HepG2 (cell line): ENCODE measurements around the gene NKAIN2. TPM values are rescaled to one million over a fixed set of nuclear protein-coding genes. Genes with fewer than 3 reads are reported as not detected.

ENCODE experiments used
- BORCS8-MEF2B ChIP-seq: sonication (generic); formaldehyde crosslinking; IDR thresholded peaks from 2 replicates; pipeline ENCODE4 v1.8.0; 2022; ENCODE audit warnings: mild to moderate bottlenecking, missing genetic modification reagents
- IRX3 ChIP-seq: sonication (generic); formaldehyde crosslinking; IDR thresholded peaks from 2 replicates; pipeline ENCODE4 v1.8.1; 2023; ENCODE audit warnings: mild to moderate bottlenecking, low read depth, missing genetic modification reagents, borderline replicate concordance
- MED1 ChIP-seq: sonication (generic); formaldehyde crosslinking; IDR thresholded peaks from 2 replicates; pipeline ENCODE4 v1.4.0; 2020; ENCODE audit warnings: missing genetic modification reagents
- NCOA5 ChIP-seq: sonication (generic); formaldehyde crosslinking; IDR thresholded peaks from 2 replicates; pipeline ENCODE4 v1.4.0; 2020; ENCODE audit warnings: missing genetic modification reagents
- ONECUT2 ChIP-seq: sonication (generic); formaldehyde crosslinking; IDR thresholded peaks from 2 replicates; pipeline ENCODE4 v1.4.0; 2020; ENCODE audit warnings: missing genetic modification reagents
- YEATS4 ChIP-seq: sonication (generic); formaldehyde crosslinking; IDR thresholded peaks from 2 replicates; pipeline ENCODE4 v1.4.0; 2020; ENCODE audit warnings: missing genetic modification reagents, borderline replicate concordance
- ZKSCAN5 ChIP-seq: sonication (generic); formaldehyde crosslinking; IDR thresholded peaks from 2 replicates; pipeline ENCODE4 v1.5.1; 2020; ENCODE audit warnings: mild to moderate bottlenecking, missing genetic modification reagents
- ZNF17 ChIP-seq: sonication (generic); formaldehyde crosslinking; IDR thresholded peaks from 2 replicates; pipeline ENCODE4 v1.5.0; 2020; ENCODE audit warnings: mild to moderate bottlenecking, missing genetic modification reagents
- ZNF207 ChIP-seq: fragments of 450-650 bp; IDR thresholded peaks from 2 replicates; pipeline ENCODE4 v1.6.1; 2016; ENCODE audit warnings: antibody characterized with exemption, borderline replicate concordance
- ZNF251 ChIP-seq: sonication (generic); formaldehyde crosslinking; IDR thresholded peaks from 2 replicates; pipeline ENCODE4 v1.9.0; 2021; ENCODE audit warnings: mild to moderate bottlenecking, missing genetic modification reagents
- ZNF292 ChIP-seq: sonication (generic); formaldehyde crosslinking; IDR thresholded peaks from 2 replicates; pipeline ENCODE4 v1.8.1; 2022; ENCODE audit warnings: mild to moderate bottlenecking, low read depth, missing genetic modification reagents, borderline replicate concordance
- ZNF547 ChIP-seq: sonication (generic); formaldehyde crosslinking; IDR thresholded peaks from 2 replicates; pipeline ENCODE4 v1.5.1; 2020; ENCODE audit warnings: mild to moderate bottlenecking, missing genetic modification reagents
- ZNF589 ChIP-seq: sonication (generic); formaldehyde crosslinking; conservative IDR thresholded peaks from 2 replicates; pipeline ENCODE4 v1.8.0; 2022; ENCODE audit warnings: mild to moderate bottlenecking, moderate library complexity, missing genetic modification reagents
- polyA plus RNA-seq, 8 experiments: library from polyadenylated mRNA; depleted of rRNA in 3 of 8; stranded (reverse) in 7 of 8; unstranded in 1 of 8; fragments of >200 nt; fragmentation: Illumina TruSeq in 4 of 8; extraction: Trizol in 4 of 8; gene quantifications; 2 replicates each; pipeline versions ENCODE4 v1.2.1 to v1.2.3, GENCODE V29; 2011 to 2016; ENCODE audit warnings: low read depth in 4 of 8, missing spikeins in 1 of 8, mixed read lengths in 1 of 8; ENCODE audit not compliant: insufficient read depth in 1 of 8
- total RNA-seq, 5 experiments: library from RNA; depleted of rRNA; stranded (reverse); fragments of >200 nt; fragmentation: Illumina TruSeq; extraction: Trizol; gene quantifications; 2 replicates each; pipeline ENCODE4 v1.2.3, GENCODE V29; 2016; ENCODE audit warnings: low read depth in 1 of 5
- TF ChIP-seq, protein P1 (sequence below), 2 experiments: sonication (generic) in 1 of 2; formaldehyde crosslinking in 1 of 2; IDR thresholded peaks; 2 replicates each; pipeline versions ENCODE4 v1.5.1 to v1.6.1; 2011 to 2020; ENCODE audit warnings: borderline replicate concordance in 1 of 2, low read depth in 1 of 2, low read length in 1 of 2, mild to moderate bottlenecking in 1 of 2, missing genetic modification reagents in 1 of 2, moderate library complexity in 1 of 2
- TF ChIP-seq, protein P2 (sequence below): sonication (generic); formaldehyde crosslinking; IDR thresholded peaks from 2 replicates; pipeline ENCODE4 v1.4.0; 2020; ENCODE audit warnings: mild to moderate bottlenecking, missing genetic modification reagents
- TF ChIP-seq, protein P3 (sequence below): sonication (generic); formaldehyde crosslinking; IDR thresholded peaks from 2 replicates; pipeline ENCODE4 v1.9.0; 2021; ENCODE audit warnings: missing genetic modification reagents, borderline replicate concordance
- TF ChIP-seq, protein P4 (sequence below): sonication (generic); formaldehyde crosslinking; IDR thresholded peaks from 2 replicates; pipeline ENCODE4 v1.4.0; 2020; ENCODE audit warnings: missing genetic modification reagents, borderline replicate concordance
- TF ChIP-seq, protein P5 (sequence below): IDR thresholded peaks from 2 replicates; pipeline ENCODE4 v1.6.1; 2016; ENCODE audit warnings: low read depth, control low read depth

The NKAIN2 gene
- total and polyA plus RNA-seq, 2 of the 13 experiments (the other 11 are each of a cell fraction or from before 2014, with no cell fraction given), result not detected

DNA sequence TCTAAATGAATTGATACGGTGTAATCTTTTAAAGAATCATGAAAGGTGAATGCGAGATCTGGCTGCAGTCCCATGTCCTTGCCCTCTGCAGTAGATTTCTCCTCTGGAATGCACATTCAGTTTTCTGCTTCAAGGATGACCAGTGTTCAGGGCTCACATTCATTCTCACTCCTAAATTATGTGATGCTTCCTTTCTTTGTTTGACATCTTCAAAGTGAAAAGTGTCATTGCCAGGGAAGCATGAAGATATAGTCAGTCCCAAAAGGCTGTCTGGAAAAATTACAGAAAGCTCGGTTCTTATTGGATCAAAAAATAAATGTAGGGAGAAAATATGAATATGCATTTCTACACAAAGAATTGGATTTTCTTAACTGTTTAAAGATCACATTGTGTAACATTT, 395.6 kb downstream of the NKAIN2 start (continued):
- TF ChIP-seq, protein P1, sequence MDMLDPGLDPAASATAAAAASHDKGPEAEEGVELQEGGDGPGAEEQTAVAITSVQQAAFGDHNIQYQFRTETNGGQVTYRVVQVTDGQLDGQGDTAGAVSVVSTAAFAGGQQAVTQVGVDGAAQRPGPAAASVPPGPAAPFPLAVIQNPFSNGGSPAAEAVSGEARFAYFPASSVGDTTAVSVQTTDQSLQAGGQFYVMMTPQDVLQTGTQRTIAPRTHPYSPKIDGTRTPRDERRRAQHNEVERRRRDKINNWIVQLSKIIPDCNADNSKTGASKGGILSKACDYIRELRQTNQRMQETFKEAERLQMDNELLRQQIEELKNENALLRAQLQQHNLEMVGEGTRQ (IDR thresholded peaks at IDR 0.05; ENCODE audit: low read depth, low read length), result no peak
- TF ChIP-seq, protein P1 (CRISPR knock-in tag; IDR thresholded peaks at IDR 0.05; ENCODE audit: borderline replicate concordance), result no peak
- no peak for TF ChIP-seq NCOA5 (CRISPR knock-in tag)
- no peak for TF ChIP-seq ZNF251 (CRISPR knock-in tag)
- no peak for TF ChIP-seq ZNF292 (CRISPR knock-in tag)
- TF ChIP-seq, protein P2, sequence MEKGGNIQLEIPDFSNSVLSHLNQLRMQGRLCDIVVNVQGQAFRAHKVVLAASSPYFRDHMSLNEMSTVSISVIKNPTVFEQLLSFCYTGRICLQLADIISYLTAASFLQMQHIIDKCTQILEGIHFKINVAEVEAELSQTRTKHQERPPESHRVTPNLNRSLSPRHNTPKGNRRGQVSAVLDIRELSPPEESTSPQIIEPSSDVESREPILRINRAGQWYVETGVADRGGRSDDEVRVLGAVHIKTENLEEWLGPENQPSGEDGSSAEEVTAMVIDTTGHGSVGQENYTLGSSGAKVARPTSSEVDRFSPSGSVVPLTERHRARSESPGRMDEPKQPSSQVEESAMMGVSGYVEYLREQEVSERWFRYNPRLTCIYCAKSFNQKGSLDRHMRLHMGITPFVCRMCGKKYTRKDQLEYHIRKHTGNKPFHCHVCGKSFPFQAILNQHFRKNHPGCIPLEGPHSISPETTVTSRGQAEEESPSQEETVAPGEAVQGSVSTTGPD (CRISPR knock-in tag), result no peak
- TF ChIP-seq ZNF17 (CRISPR knock-in tag), result no peak
- TF ChIP-seq MED1 (CRISPR knock-in tag), result no peak
- TF ChIP-seq IRX3 (CRISPR knock-in tag), result no peak
- TF ChIP-seq, protein P3, sequence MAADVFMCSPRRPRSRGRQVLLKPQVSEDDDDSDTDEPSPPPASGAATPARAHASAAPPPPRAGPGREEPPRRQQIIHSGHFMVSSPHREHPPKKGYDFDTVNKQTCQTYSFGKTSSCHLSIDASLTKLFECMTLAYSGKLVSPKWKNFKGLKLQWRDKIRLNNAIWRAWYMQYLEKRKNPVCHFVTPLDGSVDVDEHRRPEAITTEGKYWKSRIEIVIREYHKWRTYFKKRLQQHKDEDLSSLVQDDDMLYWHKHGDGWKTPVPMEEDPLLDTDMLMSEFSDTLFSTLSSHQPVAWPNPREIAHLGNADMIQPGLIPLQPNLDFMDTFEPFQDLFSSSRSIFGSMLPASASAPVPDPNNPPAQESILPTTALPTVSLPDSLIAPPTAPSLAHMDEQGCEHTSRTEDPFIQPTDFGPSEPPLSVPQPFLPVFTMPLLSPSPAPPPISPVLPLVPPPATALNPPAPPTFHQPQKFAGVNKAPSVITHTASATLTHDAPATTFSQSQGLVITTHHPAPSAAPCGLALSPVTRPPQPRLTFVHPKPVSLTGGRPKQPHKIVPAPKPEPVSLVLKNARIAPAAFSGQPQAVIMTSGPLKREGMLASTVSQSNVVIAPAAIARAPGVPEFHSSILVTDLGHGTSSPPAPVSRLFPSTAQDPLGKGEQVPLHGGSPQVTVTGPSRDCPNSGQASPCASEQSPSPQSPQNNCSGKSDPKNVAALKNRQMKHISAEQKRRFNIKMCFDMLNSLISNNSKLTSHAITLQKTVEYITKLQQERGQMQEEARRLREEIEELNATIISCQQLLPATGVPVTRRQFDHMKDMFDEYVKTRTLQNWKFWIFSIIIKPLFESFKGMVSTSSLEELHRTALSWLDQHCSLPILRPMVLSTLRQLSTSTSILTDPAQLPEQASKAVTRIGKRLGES, result no peak
- TF ChIP-seq BORCS8-MEF2B (CRISPR knock-in tag), result no peak
- no peak for TF ChIP-seq ZNF207
- TF ChIP-seq, protein P4, sequence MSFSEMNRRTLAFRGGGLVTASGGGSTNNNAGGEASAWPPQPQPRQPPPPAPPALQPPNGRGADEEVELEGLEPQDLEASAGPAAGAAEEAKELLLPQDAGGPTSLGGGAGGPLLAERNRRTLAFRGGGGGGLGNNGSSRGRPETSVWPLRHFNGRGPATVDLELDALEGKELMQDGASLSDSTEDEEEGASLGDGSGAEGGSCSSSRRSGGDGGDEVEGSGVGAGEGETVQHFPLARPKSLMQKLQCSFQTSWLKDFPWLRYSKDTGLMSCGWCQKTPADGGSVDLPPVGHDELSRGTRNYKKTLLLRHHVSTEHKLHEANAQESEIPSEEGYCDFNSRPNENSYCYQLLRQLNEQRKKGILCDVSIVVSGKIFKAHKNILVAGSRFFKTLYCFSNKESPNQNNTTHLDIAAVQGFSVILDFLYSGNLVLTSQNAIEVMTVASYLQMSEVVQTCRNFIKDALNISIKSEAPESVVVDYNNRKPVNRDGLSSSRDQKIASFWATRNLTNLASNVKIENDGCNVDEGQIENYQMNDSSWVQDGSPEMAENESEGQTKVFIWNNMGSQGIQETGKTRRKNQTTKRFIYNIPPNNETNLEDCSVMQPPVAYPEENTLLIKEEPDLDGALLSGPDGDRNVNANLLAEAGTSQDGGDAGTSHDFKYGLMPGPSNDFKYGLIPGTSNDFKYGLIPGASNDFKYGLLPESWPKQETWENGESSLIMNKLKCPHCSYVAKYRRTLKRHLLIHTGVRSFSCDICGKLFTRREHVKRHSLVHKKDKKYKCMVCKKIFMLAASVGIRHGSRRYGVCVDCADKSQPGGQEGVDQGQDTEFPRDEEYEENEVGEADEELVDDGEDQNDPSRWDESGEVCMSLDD, result no peak
- TF ChIP-seq ZNF547 (CRISPR knock-in tag), result no peak
- TF ChIP-seq, protein P5, sequence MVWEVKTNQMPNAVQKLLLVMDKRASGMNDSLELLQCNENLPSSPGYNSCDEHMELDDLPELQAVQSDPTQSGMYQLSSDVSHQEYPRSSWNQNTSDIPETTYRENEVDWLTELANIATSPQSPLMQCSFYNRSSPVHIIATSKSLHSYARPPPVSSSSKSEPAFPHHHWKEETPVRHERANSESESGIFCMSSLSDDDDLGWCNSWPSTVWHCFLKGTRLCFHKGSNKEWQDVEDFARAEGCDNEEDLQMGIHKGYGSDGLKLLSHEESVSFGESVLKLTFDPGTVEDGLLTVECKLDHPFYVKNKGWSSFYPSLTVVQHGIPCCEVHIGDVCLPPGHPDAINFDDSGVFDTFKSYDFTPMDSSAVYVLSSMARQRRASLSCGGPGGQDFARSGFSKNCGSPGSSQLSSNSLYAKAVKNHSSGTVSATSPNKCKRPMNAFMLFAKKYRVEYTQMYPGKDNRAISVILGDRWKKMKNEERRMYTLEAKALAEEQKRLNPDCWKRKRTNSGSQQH (CRISPR knock-in tag), result no peak
- TF ChIP-seq ZNF589 (CRISPR knock-in tag), result no peak
- TF ChIP-seq ONECUT2 (CRISPR knock-in tag), result no peak
- TF ChIP-seq ZKSCAN5 (CRISPR knock-in tag), result no peak
- TF ChIP-seq YEATS4 (CRISPR knock-in tag), result no peak
